ENCODE measurements around the gene KANK2.

DNA sequence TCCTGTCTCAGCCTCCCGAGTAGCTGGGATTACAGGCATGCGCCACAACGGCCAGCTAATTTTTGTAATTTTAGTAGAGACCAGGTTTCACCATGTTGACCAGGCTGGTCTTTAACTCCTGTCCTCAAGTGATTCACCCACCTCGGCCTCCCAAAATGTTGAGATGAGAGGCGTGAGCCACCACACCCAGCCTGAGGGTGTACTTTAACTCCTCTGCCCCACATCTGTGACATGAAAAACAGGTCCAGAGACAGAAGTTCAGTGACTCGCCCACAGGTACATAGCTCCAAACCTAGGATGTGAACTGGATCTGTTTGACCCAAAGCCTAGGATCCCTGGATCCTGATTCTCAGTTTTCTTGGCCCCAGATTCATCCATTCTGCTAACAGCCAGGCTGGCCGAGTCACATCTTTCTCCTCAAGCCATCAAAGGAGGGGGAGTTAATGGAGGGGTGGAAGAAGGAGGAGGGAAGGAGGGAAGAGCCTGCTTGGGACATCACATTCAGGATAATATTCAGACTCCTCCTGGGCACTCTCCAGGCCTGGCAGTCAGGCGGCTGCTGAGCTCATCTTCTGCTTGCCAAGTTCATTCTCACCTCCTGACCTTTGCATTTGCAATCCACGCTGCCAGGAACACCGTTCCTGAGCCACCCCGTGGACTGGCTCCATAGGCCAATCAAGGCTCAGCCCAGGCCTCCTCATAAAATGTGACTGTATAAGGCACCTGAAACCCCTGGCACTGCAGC, 44.9 kb downstream of the KANK2 start:
- TF ChIP-seq FOXM1 (IDR thresholded peaks at IDR 0.05; ENCODE audit: borderline replicate concordance, low read depth) (no peak), RAD21 (IDR thresholded peaks at IDR 0.05; ENCODE audit: low read depth) (no peak), REST (IDR thresholded peaks at IDR 0.05; ENCODE audit: low read depth) (no peak), EP300 (IDR thresholded peaks at IDR 0.05; ENCODE audit: borderline replicate concordance) (no peak), YY1 (IDR thresholded peaks at IDR 0.05; ENCODE audit: low read depth) (no peak), ZBTB7A (IDR thresholded peaks at IDR 0.05; ENCODE audit: low read depth) (no peak), CREB1 (IDR thresholded peaks at IDR 0.05; ENCODE audit: low read depth) (no peak), TCF12 (IDR thresholded peaks at IDR 0.05; ENCODE audit: low read depth) (no peak), CEBPB (IDR thresholded peaks at IDR 0.05) (no peak), TAF1 (IDR thresholded peaks at IDR 0.05; ENCODE audit: low read depth) (no peak), NFIC (IDR thresholded peaks at IDR 0.05) (no peak), EGR1 (IDR thresholded peaks at IDR 0.05) (no peak), USF1 (IDR thresholded peaks at IDR 0.05) (no peak)
- TF ChIP-seq, protein P1, sequence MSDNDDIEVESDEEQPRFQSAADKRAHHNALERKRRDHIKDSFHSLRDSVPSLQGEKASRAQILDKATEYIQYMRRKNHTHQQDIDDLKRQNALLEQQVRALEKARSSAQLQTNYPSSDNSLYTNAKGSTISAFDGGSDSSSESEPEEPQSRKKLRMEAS (IDR thresholded peaks at IDR 0.05), result no peak

All from Ishikawa (cell line).